SU-DHL-6 (cell line): ENCODE data around the gene THSD7B.

ENCODE experiments used
- H2AFZ ChIP-seq: fragments of 200-600 bp; sonication (generic); 2 replicates; pipeline ENCODE4 v1.6.1; 2014; ENCODE audit warnings: low read depth, mild to moderate bottlenecking, moderate library complexity, mixed read lengths, antibody characterized with exemption, low read length; ENCODE audit not compliant: severe bottlenecking
- H3F3A ChIP-seq: fragments of 200-600 bp; shearing (Covaris generic); 2 replicates; pipeline ENCODE4 v1.6.0; 2016; ENCODE audit warnings: antibody characterized with exemption, mild to moderate bottlenecking; ENCODE audit not compliant: insufficient read depth
- H3K27ac ChIP-seq: fragments of 200-600 bp; sonication (generic); 2 replicates; pipeline ENCODE4 v1.5.1; 2016; ENCODE audit warnings: low read depth, mild to moderate bottlenecking, low read length, moderate library complexity, mixed read lengths
- H3K27me3 ChIP-seq: fragments of 200-600 bp; sonication (generic), shearing (Covaris generic); 2 replicates; pipeline ENCODE4 v1.6.0; 2014; ENCODE audit warnings: mild to moderate bottlenecking, low read length
- H3K36me3 ChIP-seq: fragments of 200-600 bp; sonication (generic); 2 replicates; pipeline ENCODE4 v1.6.1; 2014; ENCODE audit warnings: mild to moderate bottlenecking, low read length, mixed read lengths
- H3K4me2 ChIP-seq: fragments of 300-600, 200-600 bp; shearing (Covaris generic), sonication (generic); 2 replicates; pipeline ENCODE4 v1.6.0; 2014; ENCODE audit warnings: low read length, low read depth, mild to moderate bottlenecking; ENCODE audit not compliant: poor library complexity, severe bottlenecking
- H3K4me3 ChIP-seq: fragments of 200-600 bp; sonication (generic); 2 replicates; pipeline ENCODE4 v1.5.1; 2014; ENCODE audit warnings: antibody characterized with exemption, low read length, mild to moderate bottlenecking, mixed read lengths; ENCODE audit not compliant: insufficient read depth, poor library complexity, severe bottlenecking
- H3K79me2 ChIP-seq: fragments of 200-600 bp; sonication (generic); 2 replicates; pipeline ENCODE4 v1.6.1; 2014; ENCODE audit warnings: mild to moderate bottlenecking, low read length, moderate library complexity; ENCODE audit not compliant: insufficient read depth
- H3K9ac ChIP-seq: fragments of 200-600 bp; sonication (generic); 2 replicates; pipeline ENCODE4 v1.7.0; 2014; ENCODE audit warnings: mild to moderate bottlenecking, low read length
- H3K9me2 ChIP-seq: fragments of 200-600 bp; sonication (generic); replicated peaks from 2 replicates; pipeline ENCODE4 v1.6.1; 2014; ENCODE audit warnings: low read length; ENCODE audit not compliant: insufficient read depth
- H3K9me3 ChIP-seq: fragments of 200-600 bp; sonication (generic); 2 replicates; pipeline ENCODE4 v1.6.1; 2014; ENCODE audit warnings: low read length, mixed read lengths; ENCODE audit not compliant: insufficient read depth
- H4K20me1 ChIP-seq: fragments of 200-600 bp; sonication (generic); 2 replicates; pipeline ENCODE4 v1.6.1; 2014; ENCODE audit warnings: low read depth, mild to moderate bottlenecking, antibody characterized with exemption, low read length, moderate library complexity, mixed read lengths
- EZH2phosphoT487 ChIP-seq: fragments of 200-600 bp; sonication (generic), shearing (Covaris generic); conservative IDR thresholded peaks from 2 replicates; pipeline ENCODE4 v1.6.1; 2018; ENCODE audit warnings: mild to moderate bottlenecking, antibody characterized with exemption, low read length, moderate library complexity, mixed read lengths
- TF ChIP-seq, protein P1 (sequence below): fragments of 200-600 bp; sonication (generic); IDR thresholded peaks from one replicate; pipeline ENCODE4 v1.5.1; 2017; ENCODE audit warnings: antibody characterized with exemption, mild to moderate bottlenecking, low read length, moderate library complexity; ENCODE audit not compliant: insufficient read depth, poor library complexity, severe bottlenecking

THSD7B gene

DNA sequence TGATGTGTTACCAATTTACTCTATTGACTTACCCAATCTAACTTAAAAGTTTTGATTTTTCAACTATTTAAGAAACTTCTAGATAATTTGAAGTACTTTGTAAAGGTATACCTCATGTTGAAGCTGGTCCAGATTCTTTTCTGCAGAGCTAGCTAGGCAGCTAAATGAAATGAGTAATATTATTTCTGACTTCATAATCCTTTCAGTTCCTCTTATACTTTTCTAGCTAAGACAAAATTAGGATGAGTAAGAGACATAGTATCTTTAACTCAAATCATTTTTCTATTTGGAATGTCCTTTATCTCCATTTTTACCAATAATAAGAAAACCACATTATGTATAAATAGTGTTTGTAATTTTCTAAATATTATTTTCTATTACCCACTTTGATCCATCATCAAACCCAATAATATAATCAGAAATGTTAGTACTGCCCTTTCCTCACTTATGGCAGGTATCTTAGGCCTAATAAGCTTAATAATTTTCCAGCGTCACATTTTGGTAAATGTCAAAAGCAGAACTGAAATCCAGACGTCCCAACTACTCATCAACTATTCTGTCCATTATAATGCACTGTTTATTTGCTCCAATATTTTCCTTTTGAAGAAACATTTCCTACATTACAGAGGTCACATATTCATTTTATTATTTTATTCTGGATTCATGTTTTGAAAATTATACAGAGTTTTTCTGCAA lies 456.6 kb downstream of the THSD7B start:
- H3K4me2 ChIP-seq = no peak overlapping the region
- H3K27me3 ChIP-seq = no peaks in the 10 kb centered on the region
- H3K36me3 ChIP-seq = no peaks in the 10 kb centered on the region
- no peak overlapping the region for H3K9ac ChIP-seq
- H2AFZ ChIP-seq = no peak overlapping the region
- no peak overlapping the region for H3K27ac ChIP-seq
- no peaks in the 10 kb centered on the region for H3K79me2 ChIP-seq
- H4K20me1 ChIP-seq = no peaks in the 10 kb centered on the region
- no peaks in the 10 kb centered on the region for H3F3A ChIP-seq
- no peak for TF ChIP-seq EZH2phosphoT487
- H3K9me3 ChIP-seq = no peaks in the 10 kb centered on the region
- no peaks in the 10 kb centered on the region for H3K9me2 ChIP-seq
- no peak overlapping the region for H3K4me3 ChIP-seq

DNA sequence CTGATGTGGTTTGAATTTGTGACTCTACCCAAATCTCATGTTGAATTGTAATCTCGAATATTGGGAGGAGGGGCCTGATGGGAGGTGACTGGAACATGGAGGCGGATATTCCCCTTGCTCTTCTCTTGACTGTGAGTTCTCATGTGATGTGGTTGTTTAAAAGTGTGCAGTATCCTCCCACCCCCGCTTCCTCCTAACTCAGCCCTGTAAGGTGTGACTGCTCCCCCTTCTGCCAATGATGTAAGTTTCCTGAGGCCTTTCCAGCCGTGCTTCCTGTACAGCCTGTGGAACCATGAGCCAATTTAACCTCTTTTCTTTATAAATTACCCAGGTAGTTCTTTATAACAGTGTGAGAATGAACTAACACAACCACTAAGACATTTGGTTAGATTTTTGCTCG lies 458.4 kb downstream of the THSD7B start:
- no peaks in the 10 kb centered on the region for H4K20me1 ChIP-seq
- no peak overlapping the region for H2AFZ ChIP-seq
- no peaks in the 10 kb centered on the region for H3K9me3 ChIP-seq
- H3F3A ChIP-seq = no peaks in the 10 kb centered on the region
- no peak overlapping the region for H3K4me2 ChIP-seq
- no peak overlapping the region for H3K27ac ChIP-seq
- H3K36me3 ChIP-seq = no peaks in the 10 kb centered on the region
- no peaks in the 10 kb centered on the region for H3K9me2 ChIP-seq
- H3K9ac ChIP-seq = no peak overlapping the region
- TF ChIP-seq, protein P1, sequence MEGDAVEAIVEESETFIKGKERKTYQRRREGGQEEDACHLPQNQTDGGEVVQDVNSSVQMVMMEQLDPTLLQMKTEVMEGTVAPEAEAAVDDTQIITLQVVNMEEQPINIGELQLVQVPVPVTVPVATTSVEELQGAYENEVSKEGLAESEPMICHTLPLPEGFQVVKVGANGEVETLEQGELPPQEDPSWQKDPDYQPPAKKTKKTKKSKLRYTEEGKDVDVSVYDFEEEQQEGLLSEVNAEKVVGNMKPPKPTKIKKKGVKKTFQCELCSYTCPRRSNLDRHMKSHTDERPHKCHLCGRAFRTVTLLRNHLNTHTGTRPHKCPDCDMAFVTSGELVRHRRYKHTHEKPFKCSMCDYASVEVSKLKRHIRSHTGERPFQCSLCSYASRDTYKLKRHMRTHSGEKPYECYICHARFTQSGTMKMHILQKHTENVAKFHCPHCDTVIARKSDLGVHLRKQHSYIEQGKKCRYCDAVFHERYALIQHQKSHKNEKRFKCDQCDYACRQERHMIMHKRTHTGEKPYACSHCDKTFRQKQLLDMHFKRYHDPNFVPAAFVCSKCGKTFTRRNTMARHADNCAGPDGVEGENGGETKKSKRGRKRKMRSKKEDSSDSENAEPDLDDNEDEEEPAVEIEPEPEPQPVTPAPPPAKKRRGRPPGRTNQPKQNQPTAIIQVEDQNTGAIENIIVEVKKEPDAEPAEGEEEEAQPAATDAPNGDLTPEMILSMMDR = no peak
- TF ChIP-seq EZH2phosphoT487 = no peak
- no peaks in the 10 kb centered on the region for H3K27me3 ChIP-seq
- no peaks in the 10 kb centered on the region for H3K79me2 ChIP-seq
- no peak overlapping the region for H3K4me3 ChIP-seq

DNA sequence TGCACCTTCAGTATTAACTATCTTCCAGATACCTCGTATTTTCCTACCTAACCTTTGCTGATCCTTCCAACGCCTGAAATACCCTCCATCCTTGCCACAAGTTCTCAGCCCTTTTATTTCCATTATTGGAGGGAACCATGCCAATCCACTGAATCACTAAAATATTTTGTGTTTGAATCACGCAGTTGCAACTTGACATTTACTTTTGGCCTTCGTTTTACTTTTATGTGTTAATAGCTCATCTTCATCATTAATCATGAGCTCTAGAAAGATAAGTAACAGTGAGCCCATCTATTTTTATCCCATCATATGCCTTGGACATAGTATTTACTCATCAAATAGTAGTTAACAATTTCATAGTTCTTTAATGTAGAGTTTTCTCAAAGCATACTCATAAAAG lies 463.2 kb downstream of the THSD7B start:
- no peak overlapping the region for H3K4me2 ChIP-seq
- no peaks in the 10 kb centered on the region for H3F3A ChIP-seq
- H3K27ac ChIP-seq = no peak overlapping the region
- no peak for TF ChIP-seq EZH2phosphoT487
- TF ChIP-seq, protein P1 = no peak
- no peaks in the 10 kb centered on the region for H3K27me3 ChIP-seq
- no peaks in the 10 kb centered on the region for H3K36me3 ChIP-seq
- H2AFZ ChIP-seq = no peak overlapping the region
- no peaks in the 10 kb centered on the region for H3K9me2 ChIP-seq
- H4K20me1 ChIP-seq = no peaks in the 10 kb centered on the region
- no peak overlapping the region for H3K9ac ChIP-seq
- no peaks in the 10 kb centered on the region for H3K9me3 ChIP-seq
- no peaks in the 10 kb centered on the region for H3K79me2 ChIP-seq
- H3K4me3 ChIP-seq = no peak overlapping the region

DNA sequence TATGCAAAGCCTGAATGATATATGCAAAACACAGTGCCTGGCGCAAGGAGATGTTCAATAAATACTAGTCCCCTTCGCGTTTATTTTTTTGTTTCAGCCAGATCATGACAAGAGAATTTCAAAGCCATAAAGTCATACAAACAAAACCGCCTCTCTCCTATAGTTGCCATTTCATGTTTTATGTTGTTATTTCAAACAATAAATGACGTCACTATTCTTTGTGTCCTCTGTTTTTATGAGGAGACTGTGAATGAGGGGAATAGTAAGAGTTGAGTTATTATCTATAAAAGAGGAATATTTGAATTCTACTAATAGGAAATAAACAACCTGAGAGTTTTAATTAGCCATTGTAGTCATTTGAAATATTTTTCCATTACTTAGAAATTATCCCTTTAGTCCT lies 464.5 kb downstream of the THSD7B start:
- TF ChIP-seq, protein P1 = no peak
- no peak for TF ChIP-seq EZH2phosphoT487
- H3K79me2 ChIP-seq = no peaks in the 10 kb centered on the region
- H3K9me2 ChIP-seq = no peaks in the 10 kb centered on the region
- H3K9me3 ChIP-seq = no peaks in the 10 kb centered on the region
- H3K4me3 ChIP-seq = no peak overlapping the region
- H3K4me2 ChIP-seq = no peak overlapping the region
- H3K9ac ChIP-seq = no peak overlapping the region
- no peak overlapping the region for H3K27ac ChIP-seq
- H3K27me3 ChIP-seq = no peaks in the 10 kb centered on the region
- no peaks in the 10 kb centered on the region for H3K36me3 ChIP-seq
- no peak overlapping the region for H2AFZ ChIP-seq
- no peaks in the 10 kb centered on the region for H3F3A ChIP-seq
- H4K20me1 ChIP-seq = no peaks in the 10 kb centered on the region
